ENCODE results near the gene CLDN18.

DNA sequence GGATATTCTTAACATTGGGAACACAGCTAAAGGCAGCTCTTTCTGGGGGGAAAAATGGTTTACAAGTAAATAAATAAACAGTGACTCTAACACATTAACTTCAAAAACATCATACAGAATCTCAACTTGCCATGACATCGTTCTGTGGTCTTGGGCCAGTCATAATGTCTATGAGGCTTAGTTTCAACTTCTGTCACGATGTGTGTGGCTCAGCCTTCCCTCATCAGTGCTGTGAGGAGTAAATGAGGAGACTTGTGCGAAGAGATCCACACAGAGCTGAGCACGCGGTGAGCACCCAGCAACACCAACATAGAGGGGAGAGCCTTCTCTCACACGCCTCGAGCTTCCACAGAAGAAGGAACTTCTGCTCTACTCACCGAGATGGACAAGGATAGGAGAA, 56.4 kb downstream of the CLDN18 start:
- no peak for TF ChIP-seq ZNF274 (IDR thresholded peaks at IDR 0.05; ENCODE audit: insufficient read depth, insufficient read length)
- TF ChIP-seq HCFC1 (IDR thresholded peaks at IDR 0.05; ENCODE audit: low read length), result no peak
- TF ChIP-seq HDAC2 (IDR thresholded peaks at IDR 0.05), result no peak
- TF ChIP-seq, protein P1, sequence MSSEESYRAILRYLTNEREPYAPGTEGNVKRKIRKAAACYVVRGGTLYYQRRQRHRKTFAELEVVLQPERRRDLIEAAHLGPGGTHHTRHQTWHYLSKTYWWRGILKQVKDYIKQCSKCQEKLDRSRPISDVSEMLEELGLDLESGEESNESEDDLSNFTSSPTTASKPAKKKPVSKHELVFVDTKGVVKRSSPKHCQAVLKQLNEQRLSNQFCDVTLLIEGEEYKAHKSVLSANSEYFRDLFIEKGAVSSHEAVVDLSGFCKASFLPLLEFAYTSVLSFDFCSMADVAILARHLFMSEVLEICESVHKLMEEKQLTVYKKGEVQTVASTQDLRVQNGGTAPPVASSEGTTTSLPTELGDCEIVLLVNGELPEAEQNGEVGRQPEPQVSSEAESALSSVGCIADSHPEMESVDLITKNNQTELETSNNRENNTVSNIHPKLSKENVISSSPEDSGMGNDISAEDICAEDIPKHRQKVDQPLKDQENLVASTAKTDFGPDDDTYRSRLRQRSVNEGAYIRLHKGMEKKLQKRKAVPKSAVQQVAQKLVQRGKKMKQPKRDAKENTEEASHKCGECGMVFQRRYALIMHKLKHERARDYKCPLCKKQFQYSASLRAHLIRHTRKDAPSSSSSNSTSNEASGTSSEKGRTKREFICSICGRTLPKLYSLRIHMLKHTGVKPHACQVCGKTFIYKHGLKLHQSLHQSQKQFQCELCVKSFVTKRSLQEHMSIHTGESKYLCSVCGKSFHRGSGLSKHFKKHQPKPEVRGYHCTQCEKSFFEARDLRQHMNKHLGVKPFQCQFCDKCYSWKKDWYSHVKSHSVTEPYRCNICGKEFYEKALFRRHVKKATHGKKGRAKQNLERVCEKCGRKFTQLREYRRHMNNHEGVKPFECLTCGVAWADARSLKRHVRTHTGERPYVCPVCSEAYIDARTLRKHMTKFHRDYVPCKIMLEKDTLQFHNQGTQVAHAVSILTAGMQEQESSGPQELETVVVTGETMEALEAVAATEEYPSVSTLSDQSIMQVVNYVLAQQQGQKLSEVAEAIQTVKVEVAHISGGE (CRISPR knock-in tag; IDR thresholded peaks at IDR 0.05), result no peak
- TF ChIP-seq MXI1 (IDR thresholded peaks at IDR 0.05; ENCODE audit: low read depth, low read length), result no peak
- TF ChIP-seq, protein P2, sequence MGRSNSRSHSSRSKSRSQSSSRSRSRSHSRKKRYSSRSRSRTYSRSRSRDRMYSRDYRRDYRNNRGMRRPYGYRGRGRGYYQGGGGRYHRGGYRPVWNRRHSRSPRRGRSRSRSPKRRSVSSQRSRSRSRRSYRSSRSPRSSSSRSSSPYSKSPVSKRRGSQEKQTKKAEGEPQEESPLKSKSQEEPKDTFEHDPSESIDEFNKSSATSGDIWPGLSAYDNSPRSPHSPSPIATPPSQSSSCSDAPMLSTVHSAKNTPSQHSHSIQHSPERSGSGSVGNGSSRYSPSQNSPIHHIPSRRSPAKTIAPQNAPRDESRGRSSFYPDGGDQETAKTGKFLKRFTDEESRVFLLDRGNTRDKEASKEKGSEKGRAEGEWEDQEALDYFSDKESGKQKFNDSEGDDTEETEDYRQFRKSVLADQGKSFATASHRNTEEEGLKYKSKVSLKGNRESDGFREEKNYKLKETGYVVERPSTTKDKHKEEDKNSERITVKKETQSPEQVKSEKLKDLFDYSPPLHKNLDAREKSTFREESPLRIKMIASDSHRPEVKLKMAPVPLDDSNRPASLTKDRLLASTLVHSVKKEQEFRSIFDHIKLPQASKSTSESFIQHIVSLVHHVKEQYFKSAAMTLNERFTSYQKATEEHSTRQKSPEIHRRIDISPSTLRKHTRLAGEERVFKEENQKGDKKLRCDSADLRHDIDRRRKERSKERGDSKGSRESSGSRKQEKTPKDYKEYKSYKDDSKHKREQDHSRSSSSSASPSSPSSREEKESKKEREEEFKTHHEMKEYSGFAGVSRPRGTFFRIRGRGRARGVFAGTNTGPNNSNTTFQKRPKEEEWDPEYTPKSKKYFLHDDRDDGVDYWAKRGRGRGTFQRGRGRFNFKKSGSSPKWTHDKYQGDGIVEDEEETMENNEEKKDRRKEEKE (IDR thresholded peaks at IDR 0.05), result no peak
- TF ChIP-seq, protein P3, sequence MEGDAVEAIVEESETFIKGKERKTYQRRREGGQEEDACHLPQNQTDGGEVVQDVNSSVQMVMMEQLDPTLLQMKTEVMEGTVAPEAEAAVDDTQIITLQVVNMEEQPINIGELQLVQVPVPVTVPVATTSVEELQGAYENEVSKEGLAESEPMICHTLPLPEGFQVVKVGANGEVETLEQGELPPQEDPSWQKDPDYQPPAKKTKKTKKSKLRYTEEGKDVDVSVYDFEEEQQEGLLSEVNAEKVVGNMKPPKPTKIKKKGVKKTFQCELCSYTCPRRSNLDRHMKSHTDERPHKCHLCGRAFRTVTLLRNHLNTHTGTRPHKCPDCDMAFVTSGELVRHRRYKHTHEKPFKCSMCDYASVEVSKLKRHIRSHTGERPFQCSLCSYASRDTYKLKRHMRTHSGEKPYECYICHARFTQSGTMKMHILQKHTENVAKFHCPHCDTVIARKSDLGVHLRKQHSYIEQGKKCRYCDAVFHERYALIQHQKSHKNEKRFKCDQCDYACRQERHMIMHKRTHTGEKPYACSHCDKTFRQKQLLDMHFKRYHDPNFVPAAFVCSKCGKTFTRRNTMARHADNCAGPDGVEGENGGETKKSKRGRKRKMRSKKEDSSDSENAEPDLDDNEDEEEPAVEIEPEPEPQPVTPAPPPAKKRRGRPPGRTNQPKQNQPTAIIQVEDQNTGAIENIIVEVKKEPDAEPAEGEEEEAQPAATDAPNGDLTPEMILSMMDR (IDR thresholded peaks at IDR 0.05 in 2 of 3, conservative IDR thresholded peaks at IDR 0.05 in 1 of 3; ENCODE audit: control insufficient read depth in 2 of 3, extremely low read depth in 1 of 3, insufficient read depth in 1 of 3, low read depth in 3 of 3, low read length in 3 of 3), result no peak
- TF ChIP-seq, protein P4, sequence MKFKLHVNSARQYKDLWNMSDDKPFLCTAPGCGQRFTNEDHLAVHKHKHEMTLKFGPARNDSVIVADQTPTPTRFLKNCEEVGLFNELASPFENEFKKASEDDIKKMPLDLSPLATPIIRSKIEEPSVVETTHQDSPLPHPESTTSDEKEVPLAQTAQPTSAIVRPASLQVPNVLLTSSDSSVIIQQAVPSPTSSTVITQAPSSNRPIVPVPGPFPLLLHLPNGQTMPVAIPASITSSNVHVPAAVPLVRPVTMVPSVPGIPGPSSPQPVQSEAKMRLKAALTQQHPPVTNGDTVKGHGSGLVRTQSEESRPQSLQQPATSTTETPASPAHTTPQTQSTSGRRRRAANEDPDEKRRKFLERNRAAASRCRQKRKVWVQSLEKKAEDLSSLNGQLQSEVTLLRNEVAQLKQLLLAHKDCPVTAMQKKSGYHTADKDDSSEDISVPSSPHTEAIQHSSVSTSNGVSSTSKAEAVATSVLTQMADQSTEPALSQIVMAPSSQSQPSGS (IDR thresholded peaks at IDR 0.05; ENCODE audit: low read length), result peak; percentile 79; the same call in 1 of the 2 replicates
- TF ChIP-seq NFIC (IDR thresholded peaks at IDR 0.05; ENCODE audit: low read depth, low read length), result peak; percentile 67; the same call in 1 of the 2 replicates
- no peak for TF ChIP-seq ASH2L (IDR thresholded peaks at IDR 0.05; ENCODE audit: borderline replicate concordance, low read depth)
- TF ChIP-seq TCF12 (IDR thresholded peaks at IDR 0.05; ENCODE audit: low read depth, low read length), result no peak
- TF ChIP-seq SMAD1 (IDR thresholded peaks at IDR 0.05; ENCODE audit: low read depth, partially characterized antibody), result no peak
- TF ChIP-seq NR2C2 (IDR thresholded peaks at IDR 0.05; ENCODE audit: borderline replicate concordance, control insufficient read depth, insufficient read length, low read depth), result no peak

Measured in GM12878 (cell line).